ENCODE data around the gene GNPNAT1.
"Not testable (repeated sequence)": the region's sequence is repeated elsewhere in the genome, so short reads cannot be mapped to it uniquely, and the experiment has no call there.

Gene GNPNAT1

GRCh38 chr14:52789118-52789517, 2.3 kb downstream of the GNPNAT1 start:
- DNase-seq: no peak

- no peak for DNase-seq
These were observed 4.5 kb downstream of the GNPNAT1 start for GRCh38 chr14:52786887-52787286.

- DNase-seq: no peak
These were observed 8.2 kb downstream of the GNPNAT1 start for GRCh38 chr14:52783206-52783605.

- DNase-seq: no peak
These were observed 9.8 kb downstream of the GNPNAT1 start for GRCh38 chr14:52781629-52782028.

GRCh38 chr14:52780893-52781292, 10.5 kb downstream of the GNPNAT1 start:
- no peak for DNase-seq

GRCh38 chr14:52778702-52779101, 12.7 kb downstream of the GNPNAT1 start:
- DNase-seq: no peak

- DNase-seq: no peak
These were observed 14.6 kb downstream of the GNPNAT1 start for GRCh38 chr14:52776816-52777215.

GRCh38 chr14:52769887-52770286, 21.5 kb downstream of the GNPNAT1 start:
- DNase-seq: no peak

GRCh38 chr14:52767058-52767833, 24.2 kb downstream of the GNPNAT1 start:
- no peak for DNase-seq

- DNase-seq: not testable (repeated sequence)
These were observed 28.5 kb downstream of the GNPNAT1 start for GRCh38 chr14:52762923-52763322.

GRCh38 chr14:52759145-52759544, 32.3 kb downstream of the GNPNAT1 start:
- no peak for DNase-seq

GRCh38 chr14:52755607-52756316, 35.6 kb downstream of the GNPNAT1 start:
- no peak for DNase-seq

- DNase-seq: no peak
These were observed 42.6 kb downstream of the GNPNAT1 start for GRCh38 chr14:52748647-52749292.

- no peak for DNase-seq
These were observed 49.5 kb downstream of the GNPNAT1 start for GRCh38 chr14:52741865-52742264.

- DNase-seq: no peak
These were observed 50.7 kb downstream of the GNPNAT1 start for GRCh38 chr14:52740751-52741150.

- DNase-seq: no peak
These were observed 53.0 kb downstream of the GNPNAT1 start for GRCh38 chr14:52738409-52738808.

- no peak for DNase-seq
These were observed 55.4 kb downstream of the GNPNAT1 start for GRCh38 chr14:52735921-52736489.

- DNase-seq: no peak
These were observed 57.6 kb downstream of the GNPNAT1 start for GRCh38 chr14:52733824-52734223.

- DNase-seq: no peak
These were observed 60.7 kb downstream of the GNPNAT1 start for GRCh38 chr14:52730709-52731111.

- DNase-seq: peak; percentile 99
These were observed 61.3 kb downstream of the GNPNAT1 start, which contains the start of gene STYX for GRCh38 chr14:52729925-52730708. TSS of gene STYX (plus strand) at chr14:52730166. CDS start at chr14:52730475, 309 bp downstream.

- DNase-seq: no peak
These were observed 61.9 kb downstream of the GNPNAT1 start for GRCh38 chr14:52729585-52729924.

- not testable (repeated sequence) for DNase-seq
These were observed 62.4 kb downstream of the GNPNAT1 start for GRCh38 chr14:52729035-52729434.

- DNase-seq: not testable (repeated sequence)
These were observed 63.9 kb downstream of the GNPNAT1 start for GRCh38 chr14:52727509-52727908.
